Mucosa of gallbladder (tissue), 1 donor: ENCODE results near the gene PRR23B. TPM values are rescaled to one million over a fixed set of nuclear protein-coding genes. Genes with fewer than 3 reads are reported as not detected.
"Not testable (repeated sequence)": the region's sequence is repeated elsewhere in the genome, so short reads cannot be mapped to it uniquely, and the experiment has no call there.

Experiments used
- DNase-seq: peaks from one replicate; pipeline ENCODE4 v3.0.0-alpha.2; 2020; ENCODE audit warnings: low spot score
- total RNA-seq: library from RNA; stranded (reverse); gene quantifications from one replicate; pipeline ENCODE4 v1.2.1, GENCODE V29; 2021
- donor health status: DM: no; HTN: no; CAD: no.

PRR23B gene
- total RNA-seq, result not detected

- DNase-seq, result no peak
Measured at GRCh38 chr3:139020868-139021234, at the start of gene PRR23B. Gene PRR23B, minus strand, starts transcription at chr3:139020926. Its CDS starts 265 bp downstream, at chr3:139020661.

- no peak for DNase-seq
Measured at GRCh38 chr3:139062918-139063317, 42.2 kb upstream of the PRR23B start.

GRCh38 chr3:139052802-139053600 lies 32.3 kb upstream of the PRR23B start:
- no peak for DNase-seq

- no peak for DNase-seq
Measured at GRCh38 chr3:139044366-139045210, 23.9 kb upstream of the PRR23B start, which contains the start of gene PRR23C. Gene PRR23C, minus strand, starts transcription at chr3:139044892. Its CDS starts 272 bp downstream, at chr3:139044620.

- no peak for DNase-seq
Measured at GRCh38 chr3:139043554-139044365, 23.0 kb upstream of the PRR23B start.

- DNase-seq, result no peak
Measured at GRCh38 chr3:139037478-139037877, 16.8 kb upstream of the PRR23B start.

- no peak for DNase-seq
Measured at GRCh38 chr3:139032326-139033002, 11.7 kb upstream of the PRR23B start.

GRCh38 chr3:139030576-139030975 lies 9.8 kb upstream of the PRR23B start:
- not testable (repeated sequence) for DNase-seq

- DNase-seq, result no peak
Measured at GRCh38 chr3:139024968-139025367, 4.2 kb upstream of the PRR23B start.

- no peak for DNase-seq
Measured at GRCh38 chr3:139020036-139020867, 474 bp downstream of the PRR23B start.

GRCh38 chr3:139016430-139017048 lies 4.2 kb downstream of the PRR23B start:
- DNase-seq, result no peak

- DNase-seq, result no peak
Measured at GRCh38 chr3:139006051-139006716, 14.5 kb downstream of the PRR23B start, which contains the start of gene PRR23A. Gene PRR23A, minus strand, starts transcription at chr3:139006268. Its CDS starts 0 bp downstream, at chr3:139006268.

GRCh38 chr3:139005356-139005993 lies 15.3 kb downstream of the PRR23B start:
- no peak for DNase-seq

- DNase-seq, result no peak
Measured at GRCh38 chr3:138995706-138996105, 25.0 kb downstream of the PRR23B start.

- DNase-seq, result no peak
Measured at GRCh38 chr3:138987181-138987580, 33.5 kb downstream of the PRR23B start.

GRCh38 chr3:138985932-138986331 lies 34.8 kb downstream of the PRR23B start:
- DNase-seq, result no peak

GRCh38 chr3:138984816-138985215 lies 35.9 kb downstream of the PRR23B start:
- no peak for DNase-seq

GRCh38 chr3:138976047-138976446 lies 44.7 kb downstream of the PRR23B start:
- no peak for DNase-seq

GRCh38 chr3:138975351-138975750 lies 45.4 kb downstream of the PRR23B start:
- DNase-seq, result no peak
